GM13977 (cell line): ENCODE results near the gene ZDHHC14.

Source experiments
- DNase-seq: peaks from one replicate; pipeline ENCODE4 v3.0.0; 2012; ENCODE audit warnings: low spot score
- CTCF ChIP-seq: IDR thresholded peaks from 2 replicates; pipeline ENCODE4 v1.5.1; 2012; ENCODE audit warnings: mild to moderate bottlenecking, control low read depth; ENCODE audit not compliant: insufficient read depth; ENCODE audit errors: extremely low read depth, missing control alignments
- in situ Hi-C: fragments of 300-500 bp; cut with MboI; formaldehyde crosslinking; loops from one replicate; pipeline ENCODE4 v1.12.0; 2022; ENCODE audit warnings: low sequenced_read_pairs, low pct_unique_long_range_greater_than_20kb, mixed read lengths, inconsistent platforms; ENCODE audit not compliant: unreplicated experiment

ZDHHC14 gene

GRCh38 chr6:157368359-157369049, 12.5 kb upstream of the ZDHHC14 start:
- no peak for DNase-seq
- in situ Hi-C loops, result no loop called here
- TF ChIP-seq CTCF, result no peak

- DNase-seq, result no peak
- no peak for TF ChIP-seq CTCF
- in situ Hi-C loops, result no loop called here
These were observed 10.2 kb upstream of the ZDHHC14 start for GRCh38 chr6:157370755-157371154.

GRCh38 chr6:157372501-157373280, 8.3 kb upstream of the ZDHHC14 start:
- DNase-seq, result no peak
- in situ Hi-C loops, result no loop called here
- no peak for TF ChIP-seq CTCF

GRCh38 chr6:157374889-157375443, 6.0 kb upstream of the ZDHHC14 start:
- in situ Hi-C loops, result no loop called here

GRCh38 chr6:157376241-157376640, 4.7 kb upstream of the ZDHHC14 start:
- in situ Hi-C loops, result no loop called here
- TF ChIP-seq CTCF, result no peak
- no peak for DNase-seq

More at GRCh38 chr6:157374889-157375443, 6.0 kb upstream of the ZDHHC14 start:
- no peak for TF ChIP-seq CTCF
- DNase-seq, result no peak

GRCh38 chr6:157376706-157377230, 4.2 kb upstream of the ZDHHC14 start:
- in situ Hi-C loops, result no loop called here
- no peak for DNase-seq
- no peak for TF ChIP-seq CTCF
